IPS-18a (cell line): ENCODE measurements around the gene FYB1.
"Not testable (repeated sequence)": the region's sequence is repeated elsewhere in the genome, so short reads cannot be mapped to it uniquely, and the experiment has no call there.

Experiments used
- H3K27ac ChIP-seq: one replicate; pipeline ENCODE4 v1.5.1; 2013; ENCODE audit warnings: low read length
- H3K27me3 ChIP-seq: one replicate; pipeline ENCODE4 v1.6.1; 2013; ENCODE audit warnings: mild to moderate bottlenecking, low read length; ENCODE audit not compliant: control insufficient read depth, insufficient read depth
- H3K36me3 ChIP-seq: one replicate; pipeline ENCODE4 v1.6.1; 2013; ENCODE audit warnings: low read depth, low read length; ENCODE audit not compliant: control insufficient read depth
- H3K4me1 ChIP-seq: one replicate; pipeline ENCODE4 v1.6.1; 2013; ENCODE audit warnings: low read depth, low read length; ENCODE audit not compliant: control insufficient read depth
- H3K4me3 ChIP-seq: one replicate; pipeline ENCODE4 v1.5.1; 2013; ENCODE audit warnings: low read length
- H3K9ac ChIP-seq: one replicate; pipeline ENCODE4 v1.6.1; 2013; ENCODE audit warnings: mild to moderate bottlenecking, low read length, moderate library complexity
- H3K9me3 ChIP-seq: one replicate; pipeline ENCODE4 v1.6.1; 2013; ENCODE audit warnings: low read depth, low read length; ENCODE audit not compliant: control insufficient read depth

FYB1 gene

GRCh38 chr5:39225405-39226099 lies 6.2 kb upstream of the FYB1 start:
- Histone ChIP-seq H3K27me3 (no peaks in the 10 kb centered on the region), H3K4me1 (no peaks in the 10 kb centered on the region), H3K9ac (no peak overlapping the region), H3K4me3 (no peak overlapping the region), H3K27ac (no peak overlapping the region), H3K9me3 (no peaks in the 10 kb centered on the region), H3K36me3 (no peaks in the 10 kb centered on the region)

GRCh38 chr5:39224196-39224761 lies 4.9 kb upstream of the FYB1 start:
- no peaks in the 10 kb centered on the region for H3K36me3 ChIP-seq
- H3K27ac ChIP-seq: no peak overlapping the region
- no peaks in the 10 kb centered on the region for H3K4me1 ChIP-seq
- H3K9me3 ChIP-seq: no peaks in the 10 kb centered on the region
- H3K4me3 ChIP-seq: no peak overlapping the region
- H3K27me3 ChIP-seq: no peaks in the 10 kb centered on the region
- no peak overlapping the region for H3K9ac ChIP-seq

GRCh38 chr5:39223565-39224156 lies 4.3 kb upstream of the FYB1 start:
- Histone ChIP-seq H3K36me3 (no peaks in the 10 kb centered on the region), H3K9ac (no peak overlapping the region), H3K4me1 (no peaks in the 10 kb centered on the region), H3K27ac (no peak overlapping the region), H3K27me3 (no peaks in the 10 kb centered on the region), H3K9me3 (no peaks in the 10 kb centered on the region), H3K4me3 (no peak overlapping the region)

GRCh38 chr5:39221671-39222070 lies 2.3 kb upstream of the FYB1 start:
- H3K9ac ChIP-seq, H3K36me3 ChIP-seq, H3K4me1 ChIP-seq, H3K27ac ChIP-seq, H3K4me3 ChIP-seq, H3K9me3 ChIP-seq, H3K27me3 ChIP-seq: not testable (repeated sequence)

- H3K9ac ChIP-seq: no peak overlapping the region
- H3K4me3 ChIP-seq: no peak overlapping the region
- H3K4me1 ChIP-seq: no peaks in the 10 kb centered on the region
Measured at GRCh38 chr5:39220280-39221030, 1.1 kb upstream of the FYB1 start.

GRCh38 chr5:39218482-39219402 lies 621 bp downstream of the FYB1 start:
- Histone ChIP-seq H3K4me3 (no peak overlapping the region), H3K4me1 (no peaks in the 10 kb centered on the region), H3K27me3 (no peaks in the 10 kb centered on the region), H3K27ac (no peak overlapping the region), H3K36me3 (no peaks in the 10 kb centered on the region), H3K9ac (no peak overlapping the region), H3K9me3 (no peaks in the 10 kb centered on the region)

More at GRCh38 chr5:39220280-39221030, 1.1 kb upstream of the FYB1 start:
- no peaks in the 10 kb centered on the region for H3K27me3 ChIP-seq
- no peak overlapping the region for H3K27ac ChIP-seq
- no peaks in the 10 kb centered on the region for H3K36me3 ChIP-seq
- no peaks in the 10 kb centered on the region for H3K9me3 ChIP-seq

GRCh38 chr5:39217365-39218281 lies 1.7 kb downstream of the FYB1 start:
- Histone ChIP-seq H3K4me1 (no peaks in the 10 kb centered on the region), H3K9ac (no peak overlapping the region), H3K27me3 (no peaks in the 10 kb centered on the region), H3K9me3 (no peaks in the 10 kb centered on the region), H3K4me3 (no peak overlapping the region), H3K27ac (no peak overlapping the region), H3K36me3 (no peaks in the 10 kb centered on the region)

- Histone ChIP-seq H3K36me3 (no peaks in the 10 kb centered on the region), H3K4me3 (no peak overlapping the region), H3K27ac (no peak overlapping the region), H3K4me1 (no peaks in the 10 kb centered on the region), H3K9me3 (no peaks in the 10 kb centered on the region), H3K9ac (no peak overlapping the region), H3K27me3 (no peaks in the 10 kb centered on the region)
Measured at GRCh38 chr5:39216631-39217030, 2.7 kb downstream of the FYB1 start.

GRCh38 chr5:39215857-39216256 lies 3.5 kb downstream of the FYB1 start:
- H3K9ac ChIP-seq: no peak overlapping the region
- H3K27ac ChIP-seq: no peak overlapping the region

GRCh38 chr5:39214912-39215709 lies 4.3 kb downstream of the FYB1 start:
- Histone ChIP-seq H3K27ac (no peak overlapping the region), H3K9ac (no peak overlapping the region), H3K27me3 (no peaks in the 10 kb centered on the region), H3K36me3 (no peaks in the 10 kb centered on the region), H3K9me3 (no peaks in the 10 kb centered on the region), H3K4me1 (no peaks in the 10 kb centered on the region), H3K4me3 (no peak overlapping the region)

More at GRCh38 chr5:39215857-39216256, 3.5 kb downstream of the FYB1 start:
- H3K4me1 ChIP-seq: no peaks in the 10 kb centered on the region
- no peaks in the 10 kb centered on the region for H3K9me3 ChIP-seq
- no peaks in the 10 kb centered on the region for H3K27me3 ChIP-seq
- H3K36me3 ChIP-seq: no peaks in the 10 kb centered on the region
- no peak overlapping the region for H3K4me3 ChIP-seq
